HUES6 (cell line): ENCODE data around the gene XYLT1.

Experiments
- H3K27ac ChIP-seq: 2 replicates; pipeline ENCODE4 v1.7.0; 2013; ENCODE audit warnings: low read depth, mild to moderate bottlenecking, low read length, inconsistent platforms
- H3K27me3 ChIP-seq: 2 replicates; pipeline ENCODE4 v1.6.1; 2013; ENCODE audit warnings: low read length; ENCODE audit not compliant: control insufficient read depth, insufficient read depth
- H3K36me3 ChIP-seq: 2 replicates; pipeline ENCODE4 v1.6.1; 2013; ENCODE audit warnings: low read length; ENCODE audit not compliant: control insufficient read depth, insufficient read depth
- H3K4me1 ChIP-seq: 2 replicates; pipeline ENCODE4 v1.6.1; 2013; ENCODE audit warnings: low read length; ENCODE audit not compliant: control insufficient read depth, insufficient read depth
- H3K4me3 ChIP-seq: 2 replicates; pipeline ENCODE4 v1.5.1; 2013; ENCODE audit warnings: low read depth, low read length
- H3K9ac ChIP-seq: one replicate; pipeline ENCODE4 v1.6.1; 2013; ENCODE audit warnings: mild to moderate bottlenecking, low read length
- H3K9me3 ChIP-seq: 2 replicates; pipeline ENCODE4 v1.6.1; 2013; ENCODE audit warnings: low read depth, low read length; ENCODE audit not compliant: control insufficient read depth, insufficient read depth

Gene XYLT1

GRCh38 chr16:17469741-17470181, 999 bp downstream of the XYLT1 start:
- Histone ChIP-seq H3K9me3 (no peaks in the 10 kb centered on the region), H3K9ac (no peak overlapping the region), H3K27ac (no peak overlapping the region), H3K4me1 (peaks cover 45% of the 10 kb centered on the region), H3K36me3 (no peaks in the 10 kb centered on the region), H3K4me3 (peak overlapping the region; percentile 52), H3K27me3 (peaks cover 35% of the 10 kb centered on the region)

GRCh38 chr16:17469011-17469740, 1.6 kb downstream of the XYLT1 start:
- Histone ChIP-seq H3K36me3 (no peaks in the 10 kb centered on the region), H3K4me3 (peak overlapping the region; percentile 52), H3K9me3 (no peaks in the 10 kb centered on the region), H3K9ac (no peak overlapping the region), H3K4me1 (peaks cover 40% of the 10 kb centered on the region), H3K27ac (no peak overlapping the region), H3K27me3 (peaks cover 35% of the 10 kb centered on the region)

- Histone ChIP-seq H3K9ac (no peak overlapping the region), H3K9me3 (no peaks in the 10 kb centered on the region), H3K36me3 (no peaks in the 10 kb centered on the region), H3K4me3 (peak overlapping the region; percentile 52), H3K27me3 (peaks cover 35% of the 10 kb centered on the region), H3K4me1 (peaks cover 40% of the 10 kb centered on the region), H3K27ac (no peak overlapping the region)
These were observed 2.1 kb downstream of the XYLT1 start for GRCh38 chr16:17468611-17469010.

- Histone ChIP-seq H3K4me1 (peaks cover 40% of the 10 kb centered on the region), H3K9ac (no peak overlapping the region), H3K9me3 (no peaks in the 10 kb centered on the region), H3K27ac (no peak overlapping the region), H3K36me3 (no peaks in the 10 kb centered on the region), H3K27me3 (peaks cover 35% of the 10 kb centered on the region), H3K4me3 (no peak overlapping the region; the same call in 1 of the 2 replicates)
These were observed 2.7 kb downstream of the XYLT1 start for GRCh38 chr16:17467923-17468540.

- no peak overlapping the region for H3K9ac ChIP-seq
- no peaks in the 10 kb centered on the region for H3K9me3 ChIP-seq
- no peaks in the 10 kb centered on the region for H3K36me3 ChIP-seq
- peaks cover 48% of the 10 kb centered on the region for H3K4me1 ChIP-seq
- H3K4me3 ChIP-seq: no peak overlapping the region
- H3K27ac ChIP-seq: no peak overlapping the region
- H3K27me3 ChIP-seq: peaks cover 33% of the 10 kb centered on the region
These were observed 3.9 kb downstream of the XYLT1 start for GRCh38 chr16:17466876-17467275.

- Histone ChIP-seq H3K4me3 (no peak overlapping the region), H3K27ac (no peak overlapping the region), H3K9me3 (no peaks in the 10 kb centered on the region), H3K36me3 (no peaks in the 10 kb centered on the region), H3K4me1 (peaks cover 39% of the 10 kb centered on the region), H3K9ac (no peak overlapping the region), H3K27me3 (peaks cover 23% of the 10 kb centered on the region)
These were observed 5.3 kb downstream of the XYLT1 start for GRCh38 chr16:17465460-17465859.

- Histone ChIP-seq H3K27me3 (peaks cover 4% of the 10 kb centered on the region), H3K36me3 (no peaks in the 10 kb centered on the region), H3K4me3 (no peak overlapping the region), H3K9ac (no peak overlapping the region), H3K9me3 (no peaks in the 10 kb centered on the region), H3K4me1 (peaks cover 36% of the 10 kb centered on the region), H3K27ac (no peak overlapping the region)
These were observed 7.4 kb downstream of the XYLT1 start for GRCh38 chr16:17463335-17463734.

GRCh38 chr16:17461951-17462729, 8.6 kb downstream of the XYLT1 start:
- H3K9ac ChIP-seq: no peak overlapping the region
- no peaks in the 10 kb centered on the region for H3K27me3 ChIP-seq
- H3K4me1 ChIP-seq: peaks cover 27% of the 10 kb centered on the region
- H3K4me3 ChIP-seq: no peak overlapping the region
- no peak overlapping the region for H3K27ac ChIP-seq
- no peaks in the 10 kb centered on the region for H3K36me3 ChIP-seq
- H3K9me3 ChIP-seq: no peaks in the 10 kb centered on the region

GRCh38 chr16:17460890-17461289, 9.9 kb downstream of the XYLT1 start:
- H3K9me3 ChIP-seq: no peaks in the 10 kb centered on the region
- H3K4me3 ChIP-seq: no peak overlapping the region
- no peak overlapping the region for H3K27ac ChIP-seq
- no peak overlapping the region for H3K9ac ChIP-seq
- peaks cover 16% of the 10 kb centered on the region for H3K4me1 ChIP-seq
- no peaks in the 10 kb centered on the region for H3K36me3 ChIP-seq
- H3K27me3 ChIP-seq: no peaks in the 10 kb centered on the region

GRCh38 chr16:17459903-17460521, 10.7 kb downstream of the XYLT1 start:
- H3K4me3 ChIP-seq: no peak overlapping the region
- no peak overlapping the region for H3K9ac ChIP-seq
- no peaks in the 10 kb centered on the region for H3K9me3 ChIP-seq
- no peaks in the 10 kb centered on the region for H3K27me3 ChIP-seq
- no peaks in the 10 kb centered on the region for H3K36me3 ChIP-seq
- H3K27ac ChIP-seq: no peak overlapping the region
- H3K4me1 ChIP-seq: peaks cover 16% of the 10 kb centered on the region
